NCI-H2029 treated with DMSO at 0.1 percent for 48 hours (cell line): ENCODE data around the gene FHOD3.
A peak's percentile ranks its signal among the peaks of the same experiment; 100 is the strongest.
"Not testable (repeated sequence)": the region's sequence is repeated elsewhere in the genome, so short reads cannot be mapped to it uniquely, and the experiment has no call there.

Experiments
- DNase-seq: peaks from one replicate; lab custom pipeline; 2025; lab: John Stamatoyannopoulos, UW

The FHOD3 gene

DNA sequence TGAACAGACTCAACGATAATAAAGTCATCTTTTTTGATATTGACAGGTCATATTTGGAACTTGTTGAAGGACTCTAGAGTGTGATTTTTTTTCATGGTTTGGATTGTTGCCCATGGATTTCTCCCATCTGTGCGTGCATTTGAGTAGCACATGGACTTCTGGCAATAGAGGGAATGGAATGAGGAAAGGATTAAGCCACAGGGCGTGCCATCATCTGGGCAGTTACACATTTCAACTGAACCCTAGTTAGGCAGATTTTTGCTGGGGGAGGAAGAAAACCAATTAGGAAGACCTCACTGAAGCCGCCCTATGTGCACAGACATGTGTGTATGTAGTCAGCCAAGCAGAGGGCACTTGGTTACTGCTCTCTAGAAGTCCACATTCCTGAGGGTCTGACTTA is 458.7 kb downstream of the FHOD3 start:
- DNase-seq, result no peak

DNA sequence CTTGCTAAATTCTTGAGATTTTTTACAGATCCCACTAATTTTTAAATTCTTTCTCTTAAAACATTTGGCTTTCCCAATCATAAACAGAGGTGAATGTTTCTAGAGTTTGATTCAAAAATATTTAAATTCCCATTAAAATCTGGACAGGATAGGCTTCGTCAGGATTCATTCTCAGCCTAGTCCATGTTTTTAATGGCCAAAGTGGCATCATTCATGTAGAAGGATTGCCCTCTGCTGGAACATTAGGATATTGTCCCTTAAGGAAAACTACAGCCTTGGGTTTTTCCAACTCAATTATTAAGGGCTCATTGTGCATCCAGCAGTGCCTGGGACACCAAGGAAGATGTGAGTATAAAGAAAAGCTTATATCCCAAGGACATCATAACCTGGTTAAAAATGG is 459.6 kb downstream of the FHOD3 start:
- peak; percentile 28 for DNase-seq

DNA sequence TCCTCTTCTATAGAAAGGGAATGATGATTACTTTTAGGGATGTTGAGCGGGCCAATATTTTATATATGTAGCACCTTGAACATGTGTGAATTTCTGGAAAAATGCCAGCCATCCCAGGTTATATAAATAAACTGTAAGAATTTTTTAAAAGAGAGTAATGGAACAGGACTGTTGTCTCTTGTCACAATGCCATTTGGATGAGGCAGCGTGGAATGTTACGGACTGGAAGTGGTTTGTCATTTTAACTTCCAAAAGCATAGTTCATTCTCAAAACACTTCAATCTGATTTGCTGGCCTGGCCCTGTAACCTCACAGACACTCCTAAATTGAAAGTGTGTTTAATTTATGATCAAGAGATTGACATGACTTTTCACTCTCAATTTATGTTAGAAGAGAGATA is 460.5 kb downstream of the FHOD3 start:
- no peak for DNase-seq

DNA sequence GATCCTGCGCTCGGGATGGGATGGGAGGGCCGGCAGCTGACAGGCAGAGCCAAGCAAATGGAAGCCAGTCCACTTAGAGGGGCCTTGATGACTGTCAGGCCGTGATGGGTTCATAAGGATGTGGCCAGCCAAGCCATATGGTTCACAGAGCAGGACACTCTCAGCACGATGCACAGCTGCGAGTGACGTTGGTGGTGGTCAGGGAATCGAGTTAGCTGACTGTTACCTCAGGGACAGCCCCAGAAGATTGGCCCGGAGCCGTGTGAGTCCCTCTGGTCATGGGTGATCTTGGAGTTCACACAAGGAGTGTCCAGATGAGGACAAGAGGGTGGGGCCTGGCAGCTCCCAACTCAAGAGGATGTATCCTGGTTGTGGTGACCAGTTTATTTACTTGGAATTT is 461.1 kb downstream of the FHOD3 start:
- no peak for DNase-seq

DNA sequence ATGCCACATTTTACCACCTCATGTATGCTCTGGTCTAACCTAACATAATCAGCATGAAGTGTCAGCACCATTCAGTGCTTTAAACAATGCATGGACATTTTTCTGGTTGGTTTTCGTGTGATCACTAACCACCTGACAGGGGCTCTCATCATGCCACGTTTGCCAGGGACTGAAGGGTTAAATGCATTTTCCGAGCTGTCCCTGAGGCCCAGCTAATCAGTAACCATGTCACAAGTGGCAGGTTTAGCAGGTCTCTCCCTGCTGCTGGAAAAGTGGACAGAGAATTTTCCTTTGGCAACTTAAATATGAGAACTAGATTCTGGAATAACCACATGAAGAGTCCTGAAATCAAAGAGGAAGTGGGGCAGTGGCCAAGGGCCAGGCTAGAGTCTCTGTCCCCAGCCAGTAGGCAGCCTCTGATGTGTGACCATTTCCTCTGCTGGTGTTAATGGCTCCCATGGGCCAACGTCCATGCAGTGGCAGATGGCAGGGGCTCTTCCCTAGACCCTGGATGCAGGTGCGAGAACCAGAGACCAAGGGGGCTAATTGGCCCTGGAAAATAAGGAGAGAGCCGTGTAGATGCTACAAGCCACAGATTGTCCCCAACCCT is 461.8 kb downstream of the FHOD3 start:
- DNase-seq, result no peak

DNA sequence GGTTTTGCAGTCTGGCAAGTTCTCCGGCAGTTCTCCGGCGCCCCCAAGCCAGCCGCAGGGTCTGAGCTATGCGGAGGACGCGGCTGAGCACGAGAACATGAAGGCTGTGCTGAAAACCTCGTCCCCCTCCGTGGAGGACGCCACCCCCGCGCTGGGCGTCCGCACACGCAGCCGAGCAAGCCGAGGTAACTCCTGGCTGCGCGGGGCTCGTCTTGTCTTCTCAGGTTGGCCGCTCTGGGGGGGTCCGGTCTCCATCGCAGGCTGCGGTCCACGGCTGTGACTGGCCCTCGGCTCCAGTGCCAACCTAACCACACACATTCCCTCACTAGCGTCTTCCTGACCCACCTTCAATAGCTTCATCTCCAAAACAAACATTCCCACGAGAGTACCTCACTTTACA is 463.1 kb downstream of the FHOD3 start:
- DNase-seq, result no peak

DNA sequence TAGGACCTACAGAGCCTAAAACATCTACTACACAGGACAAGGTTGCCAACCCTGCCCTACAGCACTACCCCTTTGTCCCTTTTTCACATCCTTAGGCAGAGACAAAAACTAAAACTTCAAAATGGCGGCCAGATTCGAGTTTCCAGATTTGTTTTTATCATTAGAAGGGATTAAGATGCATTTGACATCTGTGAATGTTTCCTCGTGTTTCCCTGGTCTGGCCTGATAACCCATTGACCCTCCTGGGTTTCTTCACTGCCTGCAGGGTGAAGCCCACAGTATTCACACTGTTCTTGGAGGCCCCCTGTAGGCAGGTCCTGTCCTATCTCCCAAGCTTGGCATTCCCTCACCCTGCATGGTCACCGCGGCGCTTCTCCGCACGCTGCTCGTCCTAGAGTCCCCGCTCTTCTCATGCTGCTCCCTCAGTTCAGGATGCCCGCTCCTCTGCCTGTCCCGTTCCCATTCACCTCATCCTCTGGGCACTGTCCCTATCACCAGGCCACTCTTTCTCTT is 463.7 kb downstream of the FHOD3 start:
- no peak for DNase-seq

DNA sequence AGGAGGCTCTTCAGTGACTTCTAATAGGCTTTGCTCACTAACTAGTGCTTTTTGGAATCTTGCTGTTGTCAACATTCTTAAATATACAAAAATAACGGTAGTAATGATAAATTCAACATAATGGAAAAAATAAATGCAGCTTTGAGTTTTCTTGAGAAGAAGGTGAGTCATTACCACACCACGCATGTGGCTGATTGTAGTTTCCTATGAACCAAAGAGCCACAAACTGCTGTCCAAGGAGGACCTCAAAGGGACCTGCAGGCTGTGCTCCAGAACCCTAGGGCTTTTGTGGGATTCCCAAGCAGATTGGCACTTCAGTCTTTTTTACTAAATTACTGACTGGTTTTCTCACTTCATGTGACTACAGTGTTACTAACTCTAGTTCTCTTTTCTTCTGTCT is 464.6 kb downstream of the FHOD3 start:
- DNase-seq, result no peak

DNA sequence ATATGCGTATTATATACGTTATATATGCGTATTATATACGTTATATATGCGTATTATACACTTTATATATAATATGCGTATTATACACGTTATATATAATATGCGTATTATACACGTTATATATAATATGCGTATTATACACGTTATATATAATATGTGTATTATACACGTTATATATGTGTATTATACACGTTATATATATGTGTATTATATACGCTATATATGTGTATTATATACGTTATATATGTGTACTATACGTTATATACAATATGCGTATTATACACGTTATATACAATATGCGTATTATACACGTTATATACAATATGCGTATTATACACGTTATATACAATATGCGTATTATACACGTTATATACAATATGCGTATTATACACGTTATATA is 465.5 kb downstream of the FHOD3 start:
- not testable (repeated sequence) for DNase-seq

DNA sequence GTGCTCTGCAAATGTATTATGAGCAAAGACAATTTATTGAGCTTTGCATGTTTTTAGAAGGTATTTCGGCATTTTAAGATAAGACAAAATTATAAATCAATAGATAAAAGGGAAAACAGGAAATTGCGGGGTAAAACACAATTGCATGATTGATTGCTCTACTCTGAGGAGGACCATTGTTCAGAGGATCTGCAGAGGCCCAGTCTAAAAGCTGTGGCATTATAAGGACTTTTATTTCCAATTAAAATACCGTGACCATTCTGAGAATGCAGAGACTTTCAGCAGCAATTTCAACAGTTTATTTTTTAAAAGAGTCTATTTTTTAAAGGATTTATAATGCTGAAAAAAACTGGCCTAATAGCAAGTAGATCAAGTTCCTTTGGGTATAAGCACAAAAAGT is 469.3 kb downstream of the FHOD3 start:
- no peak for DNase-seq

DNA sequence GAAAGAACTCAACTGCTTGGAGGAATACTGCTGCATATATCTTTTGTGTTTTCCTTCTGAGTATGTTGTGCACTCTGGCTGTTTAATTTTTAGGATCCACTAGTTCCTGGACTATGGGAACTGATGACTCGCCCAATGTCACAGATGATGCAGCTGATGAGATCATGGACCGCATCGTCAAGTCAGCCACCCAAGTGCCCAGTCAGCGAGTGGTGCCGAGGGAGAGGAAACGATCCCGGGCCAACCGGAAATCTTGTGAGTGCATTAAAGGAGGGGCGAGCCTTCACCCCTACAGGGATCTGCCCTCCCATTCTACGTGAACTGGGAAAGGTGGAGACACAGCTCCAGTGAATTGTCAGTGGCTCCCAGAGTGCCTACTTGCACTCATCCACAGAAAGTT is 471.7 kb downstream of the FHOD3 start:
- DNase-seq, result no peak

DNA sequence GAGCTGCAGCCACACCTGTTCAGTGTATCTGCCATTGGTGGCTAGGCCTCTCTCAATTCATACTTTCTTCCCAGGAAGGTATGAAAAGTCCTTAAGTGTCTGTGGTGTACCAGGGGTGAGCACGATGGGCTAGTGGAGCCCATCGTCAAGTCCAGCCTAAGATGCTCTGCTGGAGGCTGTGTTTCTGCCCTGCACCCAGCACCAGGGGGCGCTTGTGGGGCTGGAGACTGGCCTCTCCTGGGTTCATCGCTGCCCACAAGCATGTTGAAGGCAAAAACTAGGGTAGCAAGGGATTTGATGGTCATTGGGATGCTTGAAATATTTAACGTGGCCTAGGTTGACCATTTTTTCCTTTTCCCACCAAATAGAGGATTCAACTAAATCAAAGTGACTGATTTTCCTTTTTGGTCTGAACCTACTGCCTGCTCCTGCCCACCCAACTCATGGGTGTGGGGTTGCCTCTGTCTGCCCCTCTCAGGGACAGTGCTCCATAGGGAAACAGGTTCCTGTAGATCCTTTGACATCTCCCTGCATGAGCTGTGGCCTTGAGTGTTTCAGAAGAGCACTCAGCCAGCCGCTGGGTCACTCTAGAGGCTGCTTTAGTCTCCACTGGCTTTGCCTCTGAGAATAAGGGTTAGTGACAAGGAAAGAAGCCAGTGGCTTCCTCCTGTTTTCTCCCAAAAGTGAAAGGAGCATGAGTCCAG is 472.2 kb downstream of the FHOD3 start:
- no peak for DNase-seq

DNA sequence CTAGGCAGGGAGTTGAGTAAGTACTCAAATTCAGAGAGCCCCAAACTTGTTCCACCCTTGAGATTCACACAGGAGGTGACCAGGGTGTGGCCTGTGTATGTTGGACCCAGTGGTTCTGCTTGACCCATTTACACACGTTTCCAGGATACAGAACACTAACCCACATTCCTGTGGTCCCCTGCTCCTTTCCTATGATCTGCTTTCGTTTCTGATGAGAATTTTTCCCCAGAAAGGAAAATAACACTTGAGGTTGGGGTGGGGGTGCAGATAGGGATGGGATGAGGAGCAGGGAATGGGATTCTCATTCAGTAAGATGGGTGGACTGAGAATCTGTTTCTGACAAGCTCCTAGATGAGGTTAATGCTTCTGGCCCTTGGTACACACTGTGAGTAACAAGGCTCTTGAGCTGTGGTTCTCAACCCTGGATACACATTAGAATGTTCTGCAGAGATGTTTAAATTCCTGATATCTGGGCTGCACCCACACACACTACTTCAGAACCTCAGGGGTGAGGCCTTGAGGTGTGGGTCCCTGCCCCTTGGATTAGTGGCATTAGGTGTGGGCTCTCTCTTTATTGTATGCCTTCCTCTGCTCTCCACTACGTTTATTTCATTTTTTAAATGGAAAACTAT is 472.9 kb downstream of the FHOD3 start:
- no peak for DNase-seq

DNA sequence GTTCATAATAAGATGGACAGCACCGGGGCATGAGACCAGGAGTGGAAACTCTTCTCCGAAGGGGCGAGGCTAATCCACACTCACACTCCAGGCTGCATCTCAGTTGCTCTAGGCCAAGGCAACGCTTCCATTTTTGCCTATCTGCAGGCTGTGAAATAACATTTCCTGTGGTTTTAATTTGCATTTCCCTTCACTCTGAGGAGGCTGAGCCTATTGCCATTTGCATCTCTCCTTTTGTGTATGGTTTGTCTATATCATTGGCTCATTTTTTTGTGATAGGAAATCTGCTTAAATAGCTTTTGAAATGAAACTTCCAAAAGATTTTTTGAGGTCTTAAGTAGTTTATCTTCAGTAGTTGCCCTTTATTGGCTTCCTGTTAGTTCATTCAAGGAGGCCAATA is 473.7 kb downstream of the FHOD3 start:
- no peak for DNase-seq

DNA sequence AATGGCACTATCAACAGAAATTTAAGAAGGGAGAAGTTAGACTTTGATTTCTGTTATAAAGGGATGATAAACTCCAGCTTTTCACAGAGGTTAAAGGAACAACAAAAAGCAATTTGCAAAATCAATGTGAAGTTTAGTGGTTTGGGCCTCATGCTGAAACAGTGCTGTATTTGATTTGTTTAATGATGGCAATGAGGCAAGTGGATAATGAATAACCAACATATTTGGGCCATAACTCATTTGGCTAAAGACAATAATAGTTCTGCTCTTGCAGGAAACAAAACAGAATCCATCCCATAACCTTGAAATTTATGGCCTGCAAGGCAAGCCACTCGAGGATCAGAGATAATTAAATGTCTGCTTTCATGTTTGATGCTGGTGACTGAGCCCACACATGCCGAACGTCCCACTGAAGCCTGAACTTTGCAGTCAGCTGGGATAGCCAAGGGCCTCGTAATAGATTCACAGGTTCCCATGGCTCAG is 474.8 kb downstream of the FHOD3 start:
- no peak for DNase-seq

DNA sequence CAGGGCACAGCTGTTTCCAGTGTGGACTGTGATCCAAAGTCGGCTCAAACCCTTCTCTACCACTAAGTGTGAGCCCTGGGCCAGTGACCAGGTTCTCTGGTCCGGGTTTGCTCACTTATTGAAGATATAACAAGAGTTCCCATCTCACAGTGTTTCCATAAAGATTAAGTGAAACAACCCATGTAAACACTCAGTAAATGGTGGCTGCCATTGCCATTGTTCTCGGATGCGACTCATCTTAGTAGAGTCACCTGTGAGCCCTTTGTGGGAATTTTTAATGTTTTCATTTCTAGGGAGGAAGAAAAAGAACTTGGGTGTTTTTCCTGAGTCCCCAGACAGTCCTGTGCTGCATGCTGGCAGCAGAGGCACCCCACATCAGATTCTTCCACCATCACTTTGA is 477.9 kb downstream of the FHOD3 start:
- DNase-seq, result no peak

DNA sequence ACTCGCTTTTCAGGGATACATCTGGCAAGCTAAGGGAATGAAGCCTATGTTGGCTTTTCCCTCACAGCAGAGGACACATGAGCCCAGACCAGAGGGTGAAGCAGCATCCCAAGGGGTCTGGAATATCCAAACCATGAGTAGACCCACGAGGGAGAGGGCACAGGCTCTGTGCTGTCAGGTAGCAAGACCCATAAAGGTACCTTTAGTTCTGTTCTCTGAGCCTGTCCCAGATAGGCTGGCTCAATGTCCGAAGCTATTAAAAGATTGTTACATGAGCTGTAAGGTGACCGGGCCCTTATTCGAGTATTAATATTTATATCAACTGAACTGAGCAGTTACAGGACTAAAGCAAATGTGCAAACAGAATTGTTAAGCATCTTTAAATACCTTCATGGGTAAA is 479.1 kb downstream of the FHOD3 start:
- no peak for DNase-seq

DNA sequence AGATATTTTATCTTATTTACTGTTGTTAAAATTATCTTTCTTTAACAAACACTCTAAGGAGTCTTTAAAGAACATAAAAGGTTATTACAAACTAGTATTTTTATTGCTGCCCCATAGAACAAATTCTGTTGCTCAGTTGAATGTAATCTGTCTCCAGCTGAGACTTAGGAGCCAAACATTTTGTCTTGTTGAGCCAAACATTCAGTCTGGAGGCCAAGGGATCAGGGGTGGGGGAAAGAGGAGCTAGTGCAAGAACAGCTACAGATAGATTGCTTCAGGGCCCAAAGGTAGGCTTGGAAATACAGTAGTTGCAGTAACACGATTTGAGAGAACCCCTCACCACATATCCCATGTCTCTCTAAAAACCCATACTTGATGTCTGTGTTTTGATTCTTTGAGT is 480.1 kb downstream of the FHOD3 start:
- no peak for DNase-seq

DNA sequence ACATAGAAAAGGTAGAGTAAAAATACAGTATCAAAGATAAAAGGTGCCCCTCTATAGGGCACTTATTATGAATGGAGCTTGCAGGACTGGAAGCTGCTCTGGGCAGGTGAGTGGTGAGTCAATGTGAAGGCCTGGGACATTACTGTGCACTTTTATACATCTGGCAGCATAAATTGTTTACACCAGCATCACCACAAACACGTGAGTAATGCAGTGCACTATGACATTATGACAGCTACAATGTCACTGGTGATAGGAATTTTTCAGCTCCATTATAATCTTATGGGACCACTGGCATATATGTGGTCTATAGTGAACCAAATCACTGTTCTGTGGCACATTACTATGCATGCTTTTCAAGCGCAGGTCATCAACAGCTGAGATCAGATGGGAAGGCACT is 483.2 kb downstream of the FHOD3 start:
- no peak for DNase-seq

DNA sequence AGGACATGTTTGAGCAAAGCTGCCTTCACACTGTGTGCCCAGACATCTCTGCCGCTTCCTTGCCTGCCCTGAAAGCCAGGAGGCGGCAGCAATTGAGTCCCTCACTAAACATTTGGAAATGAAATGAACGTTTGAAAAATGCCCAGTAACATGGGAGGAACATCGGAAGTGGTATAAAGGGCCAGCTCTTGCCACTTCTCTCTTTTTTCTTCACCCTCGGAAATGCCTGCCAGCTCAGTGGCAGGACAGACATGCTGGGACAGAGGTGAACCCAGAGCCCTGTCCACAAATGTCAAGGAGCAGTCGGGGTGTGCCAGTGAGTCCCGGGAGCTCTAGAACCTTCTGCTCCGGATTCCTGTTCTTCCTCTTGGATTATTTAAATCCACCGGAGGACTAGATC is 485.2 kb downstream of the FHOD3 start:
- no peak for DNase-seq

DNA sequence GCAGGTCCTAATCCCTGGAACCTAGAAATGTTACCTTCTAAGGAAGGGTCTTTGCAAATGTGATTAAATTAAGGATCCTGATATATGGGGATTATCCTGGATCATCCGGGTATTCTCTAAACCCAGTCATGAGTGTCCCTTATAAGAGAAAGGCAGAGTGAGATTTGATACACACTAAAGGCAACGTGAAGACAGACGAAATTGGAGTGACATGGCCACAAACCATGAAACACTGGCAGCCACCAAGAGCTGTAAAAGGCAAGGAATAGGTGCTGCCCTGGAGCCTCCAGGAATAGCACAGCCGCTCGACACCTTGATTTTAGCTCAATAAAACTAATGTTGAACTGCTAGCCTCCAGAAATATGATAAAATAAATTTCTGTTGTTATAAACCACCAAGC is 486.3 kb downstream of the FHOD3 start:
- DNase-seq, result no peak

DNA sequence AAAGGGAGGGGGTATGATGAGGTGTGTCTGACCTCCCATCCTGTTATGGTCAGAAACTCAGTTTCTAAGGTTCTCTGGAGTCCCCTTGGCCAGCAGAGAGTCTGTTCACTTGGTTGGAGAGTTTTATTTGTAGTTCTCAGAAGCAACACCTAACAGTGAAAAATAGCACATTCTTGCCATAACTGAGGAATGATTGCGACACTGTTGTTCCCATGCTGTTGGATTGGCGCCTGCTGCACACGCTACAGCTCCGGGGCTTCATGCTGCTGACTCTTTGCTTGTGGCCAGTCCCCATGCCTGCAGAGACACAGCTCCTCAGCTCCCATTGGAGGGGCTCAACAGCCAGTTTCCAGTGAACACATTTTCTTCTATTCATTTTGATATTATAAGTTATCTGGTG is 489.2 kb downstream of the FHOD3 start:
- DNase-seq, result no peak

DNA sequence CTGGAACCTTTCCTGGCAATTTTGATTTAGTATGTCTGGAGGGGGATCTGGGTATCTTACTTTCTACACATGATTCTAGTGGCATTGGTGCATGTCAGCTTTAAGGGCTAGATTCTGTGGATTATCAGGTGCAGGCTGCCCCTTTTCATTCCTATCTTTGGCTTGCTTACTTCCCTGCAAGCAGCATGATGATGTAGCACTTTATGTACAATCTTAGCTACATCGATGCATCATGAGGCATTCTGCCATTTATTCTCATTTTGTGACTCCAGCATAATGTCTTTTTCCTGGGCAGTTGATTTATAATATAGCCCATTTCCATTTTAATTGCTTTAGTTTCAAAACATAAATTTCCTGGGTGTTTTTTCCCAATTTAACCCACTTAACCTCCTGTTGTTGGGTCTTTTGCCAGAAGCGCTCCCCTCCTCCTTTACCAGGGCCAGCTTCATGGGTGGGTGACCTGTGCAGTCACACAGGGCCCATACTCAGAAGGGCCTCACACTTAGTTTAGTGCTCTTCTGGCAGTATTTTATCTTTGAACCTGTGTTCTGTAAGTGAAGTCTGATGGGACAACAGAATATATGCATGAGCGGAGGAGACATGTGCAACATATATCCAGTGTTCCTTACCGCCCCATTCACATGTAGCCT is 495.2 kb downstream of the FHOD3 start:
- no peak for DNase-seq
